ENCODE data around the gene BCL6.
A peak's percentile ranks its signal among the peaks of the same experiment; 100 is the strongest.

The BCL6 gene

DNA sequence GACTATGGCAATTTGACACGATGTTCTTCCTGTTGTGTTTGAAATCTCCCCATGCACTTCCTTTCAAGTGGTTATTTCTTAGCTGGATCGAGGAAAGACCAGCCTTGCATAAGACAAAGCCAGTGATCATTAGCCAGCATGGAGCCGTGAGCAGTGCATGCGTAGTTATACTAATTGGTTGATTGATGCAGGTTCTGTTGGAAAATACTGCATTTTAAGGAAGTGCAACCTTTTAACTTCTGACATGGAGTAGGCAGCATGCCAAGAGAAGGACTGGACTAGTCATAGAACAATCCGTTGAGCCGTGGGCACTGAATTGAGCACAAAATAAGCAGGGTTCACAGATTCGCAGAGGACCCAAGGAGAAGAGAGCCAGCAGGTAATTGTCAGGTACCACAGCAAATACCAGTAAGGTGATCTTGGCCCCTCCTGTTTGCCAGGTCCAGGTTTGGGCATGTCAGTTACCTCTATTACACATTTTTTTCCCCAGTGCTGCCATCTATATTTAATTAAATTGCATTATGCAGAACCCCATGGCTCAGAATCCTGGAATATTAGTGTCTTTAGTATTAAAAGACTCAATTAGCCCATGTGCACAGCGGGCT, 29.0 kb upstream of the BCL6 start:
- Histone ChIP-seq H3K27ac (ENCODE audit: low read depth, low read length) (no peak overlapping the region), H3F3A (ENCODE audit: control insufficient read depth, insufficient read depth) (peaks cover 8% of the 10 kb centered on the region; the same call in 1 of the 2 replicates), H4K20me1 (ENCODE audit: control insufficient read depth, insufficient read depth, low read depth, low read length) (no peaks in the 10 kb centered on the region), H3K36me3 (ENCODE audit: control insufficient read depth, low read length) (no peaks in the 10 kb centered on the region), H3K9me3 (ENCODE audit: control insufficient read depth, insufficient read depth, low read length) (no peaks in the 10 kb centered on the region), H3K9me2 (replicated peaks; ENCODE audit: control insufficient read depth, low read length) (no peaks in the 10 kb centered on the region), H3K79me2 (ENCODE audit: control insufficient read depth, low read length) (no peaks in the 10 kb centered on the region), H3K4me1 (ENCODE audit: control insufficient read depth, low read length) (peaks cover 53% of the 10 kb centered on the region), H3K4me3 (ENCODE audit: low read length) (peak overlapping the region; percentile 19; the same call in 1 of the 2 replicates), H3K27me3 (ENCODE audit: control insufficient read depth, low read length) (no peaks in the 10 kb centered on the region; the same call in 1 of the 2 replicates), H3K4me2 (ENCODE audit: low read length) (peak overlapping the region; percentile 55)
- TF ChIP-seq, protein P1, sequence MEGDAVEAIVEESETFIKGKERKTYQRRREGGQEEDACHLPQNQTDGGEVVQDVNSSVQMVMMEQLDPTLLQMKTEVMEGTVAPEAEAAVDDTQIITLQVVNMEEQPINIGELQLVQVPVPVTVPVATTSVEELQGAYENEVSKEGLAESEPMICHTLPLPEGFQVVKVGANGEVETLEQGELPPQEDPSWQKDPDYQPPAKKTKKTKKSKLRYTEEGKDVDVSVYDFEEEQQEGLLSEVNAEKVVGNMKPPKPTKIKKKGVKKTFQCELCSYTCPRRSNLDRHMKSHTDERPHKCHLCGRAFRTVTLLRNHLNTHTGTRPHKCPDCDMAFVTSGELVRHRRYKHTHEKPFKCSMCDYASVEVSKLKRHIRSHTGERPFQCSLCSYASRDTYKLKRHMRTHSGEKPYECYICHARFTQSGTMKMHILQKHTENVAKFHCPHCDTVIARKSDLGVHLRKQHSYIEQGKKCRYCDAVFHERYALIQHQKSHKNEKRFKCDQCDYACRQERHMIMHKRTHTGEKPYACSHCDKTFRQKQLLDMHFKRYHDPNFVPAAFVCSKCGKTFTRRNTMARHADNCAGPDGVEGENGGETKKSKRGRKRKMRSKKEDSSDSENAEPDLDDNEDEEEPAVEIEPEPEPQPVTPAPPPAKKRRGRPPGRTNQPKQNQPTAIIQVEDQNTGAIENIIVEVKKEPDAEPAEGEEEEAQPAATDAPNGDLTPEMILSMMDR (IDR thresholded peaks at IDR 0.05; ENCODE audit: low read depth, low read length, poor library complexity, severe bottlenecking), result no peak
- no peak for TF ChIP-seq EZH2phosphoT487 (IDR thresholded peaks at IDR 0.05; ENCODE audit: borderline replicate concordance, low read length)

DNA sequence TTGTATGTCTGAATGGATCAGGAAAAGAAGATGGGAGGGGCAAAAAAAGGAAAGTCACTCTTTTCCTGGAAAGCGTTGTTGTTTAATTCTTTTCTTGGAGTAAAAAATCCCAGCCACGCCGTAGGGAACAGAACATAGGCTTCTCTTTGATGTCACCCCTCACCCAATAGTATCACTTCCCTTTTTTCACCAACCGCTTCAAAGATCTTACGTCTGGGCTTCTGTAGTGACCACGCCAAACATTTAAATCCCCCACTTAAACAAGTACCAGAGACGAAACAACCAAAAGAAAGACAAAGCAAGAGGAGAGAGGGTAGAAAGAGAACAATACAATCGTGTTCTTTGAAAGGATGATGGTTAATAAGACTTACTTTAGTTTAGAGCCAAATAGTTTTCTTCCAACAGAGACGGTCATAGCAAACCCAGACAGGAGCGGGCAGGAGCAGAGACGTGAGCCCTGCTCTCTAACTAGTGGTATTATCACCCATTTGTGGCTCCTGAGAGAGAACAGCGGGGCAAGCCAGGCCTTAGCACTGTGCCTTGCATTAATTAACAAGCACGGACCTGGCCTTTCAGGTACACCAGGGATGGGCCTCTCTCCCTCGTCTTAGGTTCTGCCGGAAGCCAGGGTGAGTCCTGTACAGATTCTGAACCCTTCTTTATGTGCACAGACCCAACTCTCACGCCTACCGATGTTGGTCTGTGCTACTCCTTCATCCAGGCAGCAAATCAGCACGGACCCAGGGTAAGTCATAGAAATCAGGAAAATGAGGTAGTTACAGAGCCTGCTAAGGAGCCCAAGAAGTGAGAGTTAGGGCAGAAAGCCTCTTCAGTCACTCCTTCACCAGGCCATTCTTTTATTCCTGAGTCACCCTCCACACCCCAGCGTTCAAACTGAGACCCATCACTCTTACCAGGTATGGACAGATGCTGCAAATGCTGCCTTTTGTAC, 28.2 kb upstream of the BCL6 start:
- Histone ChIP-seq H3F3A (ENCODE audit: control insufficient read depth, insufficient read depth) (peaks cover 8% of the 10 kb centered on the region; the same call in 1 of the 2 replicates), H3K4me1 (ENCODE audit: control insufficient read depth, low read length) (peaks cover 54% of the 10 kb centered on the region), H3K4me2 (ENCODE audit: low read length) (peak overlapping the region; percentile 55), H3K27me3 (ENCODE audit: control insufficient read depth, low read length) (no peaks in the 10 kb centered on the region; the same call in 1 of the 2 replicates), H3K79me2 (ENCODE audit: control insufficient read depth, low read length) (no peaks in the 10 kb centered on the region), H4K20me1 (ENCODE audit: control insufficient read depth, insufficient read depth, low read depth, low read length) (no peaks in the 10 kb centered on the region), H3K9me3 (ENCODE audit: control insufficient read depth, insufficient read depth, low read length) (no peaks in the 10 kb centered on the region), H3K36me3 (ENCODE audit: control insufficient read depth, low read length) (no peaks in the 10 kb centered on the region), H3K27ac (ENCODE audit: low read depth, low read length) (no peak overlapping the region), H3K9me2 (replicated peaks; ENCODE audit: control insufficient read depth, low read length) (no peaks in the 10 kb centered on the region), H3K4me3 (ENCODE audit: low read length) (peak overlapping the region; percentile 19)
- no peak for TF ChIP-seq EZH2phosphoT487 (IDR thresholded peaks at IDR 0.05; ENCODE audit: borderline replicate concordance, low read length)
- TF ChIP-seq, protein P1 (IDR thresholded peaks at IDR 0.05; ENCODE audit: low read depth, low read length, poor library complexity, severe bottlenecking), result no peak

DNA sequence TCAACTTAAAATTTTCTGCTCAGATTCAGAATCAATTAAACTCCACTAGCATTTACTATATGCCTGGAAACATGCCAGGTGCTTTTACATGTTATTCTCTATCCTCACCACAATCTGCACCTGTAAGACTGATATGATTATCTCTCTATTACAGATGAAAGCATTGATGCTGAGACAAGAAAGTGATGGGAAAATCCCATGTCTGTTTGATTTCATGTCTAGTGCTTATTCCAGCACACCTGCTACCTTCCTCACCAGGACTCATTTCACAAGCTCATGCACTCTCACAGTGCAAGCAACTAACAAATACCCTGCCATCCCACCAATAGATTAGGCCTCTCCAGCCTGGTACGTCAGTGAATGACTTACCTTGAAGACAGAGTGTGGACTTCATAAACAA, 25.0 kb upstream of the BCL6 start:
- H3K36me3 ChIP-seq (ENCODE audit: control insufficient read depth, low read length), result no peaks in the 10 kb centered on the region

More for the DNA sequence above, 25.0 kb upstream of the BCL6 start:
- H4K20me1 ChIP-seq (ENCODE audit: control insufficient read depth, insufficient read depth, low read depth, low read length), result no peaks in the 10 kb centered on the region
- H3K9me2 ChIP-seq (replicated peaks; ENCODE audit: control insufficient read depth, low read length), result no peaks in the 10 kb centered on the region
- H3K4me3 ChIP-seq (ENCODE audit: low read length), result no peak overlapping the region
- peaks cover 41% of the 10 kb centered on the region for H3K4me1 ChIP-seq (ENCODE audit: control insufficient read depth, low read length)
- H3K79me2 ChIP-seq (ENCODE audit: control insufficient read depth, low read length), result no peaks in the 10 kb centered on the region
- H3K9me3 ChIP-seq (ENCODE audit: control insufficient read depth, insufficient read depth, low read length), result no peaks in the 10 kb centered on the region
- no peak overlapping the region for H3K4me2 ChIP-seq (ENCODE audit: low read length)
- no peaks in the 10 kb centered on the region for H3F3A ChIP-seq (ENCODE audit: control insufficient read depth, insufficient read depth)
- no peak overlapping the region for H3K27ac ChIP-seq (ENCODE audit: low read depth, low read length)
- no peaks in the 10 kb centered on the region; the same call in 1 of the 2 replicates for H3K27me3 ChIP-seq (ENCODE audit: control insufficient read depth, low read length)
- TF ChIP-seq EZH2phosphoT487 (IDR thresholded peaks at IDR 0.05; ENCODE audit: borderline replicate concordance, low read length), result no peak
- TF ChIP-seq, protein P1 (IDR thresholded peaks at IDR 0.05; ENCODE audit: low read depth, low read length, poor library complexity, severe bottlenecking), result no peak
